C4-2B (cell line): ENCODE data around the gene PIGQ.

Source experiments
- ZFX ChIP-seq: fragments of 450-650 bp; IDR thresholded peaks from 2 replicates; pipeline ENCODE4 v1.6.1; 2017
- TF ChIP-seq, protein P1 (sequence below): fragments of 450-650 bp; conservative IDR thresholded peaks from 2 replicates; pipeline ENCODE4 v1.5.1; 2017; ENCODE audit warnings: mild to moderate bottlenecking

DNA sequence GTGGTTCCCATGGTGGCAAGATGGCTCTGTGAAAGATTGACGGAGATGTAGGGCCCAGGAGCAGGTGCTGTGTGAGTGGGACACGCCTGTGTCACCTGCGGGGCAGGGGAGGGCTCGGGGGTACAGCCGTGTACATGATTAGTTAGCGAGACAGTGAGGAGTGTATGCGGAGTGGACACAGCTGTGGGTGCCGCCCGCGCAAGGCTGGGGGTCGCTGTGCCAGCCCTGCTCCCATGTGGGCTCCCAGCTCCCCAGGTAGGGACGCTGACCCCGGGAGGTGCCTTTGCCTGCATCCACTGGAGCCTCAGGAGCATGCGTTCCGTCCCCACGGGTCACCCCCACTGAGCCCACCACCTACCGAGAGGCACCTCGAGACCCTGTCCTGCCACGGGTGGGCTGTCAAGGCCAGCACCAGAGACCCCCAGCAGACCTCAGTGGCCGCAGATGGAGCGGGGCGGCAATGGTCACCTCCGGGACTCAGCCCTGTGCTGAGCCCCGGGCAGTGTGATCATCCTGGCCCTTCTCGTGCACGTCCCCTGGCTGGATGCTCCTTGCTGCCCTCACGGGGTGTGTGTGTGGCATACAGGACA lies 34.8 kb upstream of the PIGQ start:
- TF ChIP-seq, protein P1, sequence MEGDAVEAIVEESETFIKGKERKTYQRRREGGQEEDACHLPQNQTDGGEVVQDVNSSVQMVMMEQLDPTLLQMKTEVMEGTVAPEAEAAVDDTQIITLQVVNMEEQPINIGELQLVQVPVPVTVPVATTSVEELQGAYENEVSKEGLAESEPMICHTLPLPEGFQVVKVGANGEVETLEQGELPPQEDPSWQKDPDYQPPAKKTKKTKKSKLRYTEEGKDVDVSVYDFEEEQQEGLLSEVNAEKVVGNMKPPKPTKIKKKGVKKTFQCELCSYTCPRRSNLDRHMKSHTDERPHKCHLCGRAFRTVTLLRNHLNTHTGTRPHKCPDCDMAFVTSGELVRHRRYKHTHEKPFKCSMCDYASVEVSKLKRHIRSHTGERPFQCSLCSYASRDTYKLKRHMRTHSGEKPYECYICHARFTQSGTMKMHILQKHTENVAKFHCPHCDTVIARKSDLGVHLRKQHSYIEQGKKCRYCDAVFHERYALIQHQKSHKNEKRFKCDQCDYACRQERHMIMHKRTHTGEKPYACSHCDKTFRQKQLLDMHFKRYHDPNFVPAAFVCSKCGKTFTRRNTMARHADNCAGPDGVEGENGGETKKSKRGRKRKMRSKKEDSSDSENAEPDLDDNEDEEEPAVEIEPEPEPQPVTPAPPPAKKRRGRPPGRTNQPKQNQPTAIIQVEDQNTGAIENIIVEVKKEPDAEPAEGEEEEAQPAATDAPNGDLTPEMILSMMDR: no peak
- no peak for TF ChIP-seq ZFX
